K562 (cell line): ENCODE results near the gene TSEN34. TPM values are rescaled to one million over a fixed set of nuclear protein-coding genes. Genes with fewer than 3 reads are reported as not detected.

Experiments used
- CBX1 ChIP-seq: sonication (generic); IDR thresholded peaks from 2 replicates; pipeline ENCODE4 v1.6.1; 2016; ENCODE audit warnings: antibody characterized with exemption, low read depth, mild to moderate bottlenecking
- DIDO1 ChIP-seq: fragments of 450-650 bp; IDR thresholded peaks from 2 replicates; pipeline ENCODE4 v1.6.1; 2016; ENCODE audit warnings: low read depth, missing biosample characterization, missing genetic modification characterization
- MAFK ChIP-seq: IDR thresholded peaks from 2 replicates; pipeline ENCODE4 v1.6.1; 2011; ENCODE audit warnings: low read length, improper control_type of control experiment
- NFE2 ChIP-seq: IDR thresholded peaks from 2 replicates; pipeline ENCODE4 v1.6.1; 2014; ENCODE audit warnings: antibody characterized with exemption, low read depth
- PCBP1 ChIP-seq: fragments of 200-400 bp; formaldehyde crosslinking; IDR thresholded peaks from 2 replicates; pipeline ENCODE4 v1.6.1; 2018; ENCODE audit warnings: mild to moderate bottlenecking, low read depth, low read length; ENCODE audit not compliant: poor library complexity, severe bottlenecking
- PHF20 ChIP-seq: fragments of 450-650 bp; IDR thresholded peaks from 2 replicates; pipeline ENCODE4 v1.6.1; 2018; ENCODE audit not compliant: partially characterized antibody
- POLR2G ChIP-seq: fragments of 200-400 bp; formaldehyde crosslinking; IDR thresholded peaks from 2 replicates; pipeline ENCODE4 v1.6.1; 2017; ENCODE audit warnings: low read depth, mild to moderate bottlenecking, antibody characterized with exemption, low read length, moderate library complexity
- SMARCA4 ChIP-seq: fragments of 450-650 bp; IDR thresholded peaks from 2 replicates; pipeline ENCODE4 v1.6.1; 2016
- ZNF133 ChIP-seq: fragments of 250-450 bp; sonication (Bioruptor Pico); IDR thresholded peaks from 2 replicates; pipeline ENCODE4 v1.4.0; 2020; ENCODE audit warnings: mild to moderate bottlenecking
- ZNF253 ChIP-seq: fragments of 250-450 bp; sonication (Bioruptor Pico); conservative IDR thresholded peaks from 2 replicates; pipeline ENCODE4 v1.6.1; 2021; ENCODE audit warnings: mild to moderate bottlenecking
- ZNF551 ChIP-seq: fragments of 250-450 bp; sonication (Bioruptor Pico); IDR thresholded peaks from 2 replicates; pipeline ENCODE4 v1.5.0; 2021; ENCODE audit warnings: mild to moderate bottlenecking, moderate library complexity
- ZNF583 ChIP-seq: fragments of 250-450 bp; sonication (Bioruptor Pico); IDR thresholded peaks from 2 replicates; pipeline ENCODE4 v1.4.0; 2020
- ZNF717 ChIP-seq: fragments of 250-450 bp; sonication (Bioruptor Pico); IDR thresholded peaks from 2 replicates; pipeline ENCODE4 v1.5.0; 2021
- polyA plus RNA-seq, 8 experiments: library from polyadenylated mRNA; depleted of rRNA in 4 of 8; stranded (reverse) in 5 of 8; unstranded in 3 of 8; fragments of >200 nt; fragmentation: Nextera tagmentation in 2 of 8; fragmentation: Illumina TruSeq in 1 of 8; extraction: Ambion mirVana in 2 of 8; extraction: Trizol in 1 of 8; gene quantifications; 2 replicates each; pipeline versions ENCODE4 v1.2.1 to v1.2.3, GENCODE V29; 2011 to 2014; ENCODE audit warnings: inconsistent platforms in 1 of 8, missing spikeins in 1 of 8
- total RNA-seq, 7 experiments: library from RNA; depleted of rRNA in 6 of 7; stranded (reverse); fragments of >200 nt in 6 of 7; fragmentation: Illumina TruSeq in 2 of 7; extraction: Trizol in 2 of 7; gene quantifications; 2 replicates each; pipeline versions ENCODE4 v1.2.1 to v1.2.3, GENCODE V29; 2011 to 2021; ENCODE audit warnings: low replicate concordance in 1 of 7
- TF ChIP-seq, protein P1 (sequence below): fragments of 450-650 bp; IDR thresholded peaks from 2 replicates; pipeline ENCODE4 v1.6.1; 2016; ENCODE audit warnings: mild to moderate bottlenecking, moderate library complexity
- TF ChIP-seq, protein P2 (sequence below): sonication (generic); formaldehyde crosslinking; IDR thresholded peaks from 2 replicates; pipeline ENCODE4 v1.8.0; 2022; ENCODE audit warnings: missing genetic modification reagents, mild to moderate bottlenecking, moderate library complexity, borderline replicate concordance
- TF ChIP-seq, protein P3 (sequence below): fragments of 250-450 bp; sonication (Bioruptor Pico); IDR thresholded peaks from 2 replicates; pipeline ENCODE4 v1.8.0; 2022; ENCODE audit warnings: moderate library complexity, mild to moderate bottlenecking, inconsistent platforms
- TF ChIP-seq, protein P4 (sequence below): sonication (generic); formaldehyde crosslinking; IDR thresholded peaks from 2 replicates; pipeline ENCODE4 v1.8.0; 2022; ENCODE audit warnings: mild to moderate bottlenecking, missing genetic modification reagents

The TSEN34 gene
- total and polyA plus RNA-seq, 9 of the 15 experiments (the other 6 are each of a cell fraction or from before 2014, with no cell fraction given): 3.1 to 57.6 (median 29.5) TPM

DNA sequence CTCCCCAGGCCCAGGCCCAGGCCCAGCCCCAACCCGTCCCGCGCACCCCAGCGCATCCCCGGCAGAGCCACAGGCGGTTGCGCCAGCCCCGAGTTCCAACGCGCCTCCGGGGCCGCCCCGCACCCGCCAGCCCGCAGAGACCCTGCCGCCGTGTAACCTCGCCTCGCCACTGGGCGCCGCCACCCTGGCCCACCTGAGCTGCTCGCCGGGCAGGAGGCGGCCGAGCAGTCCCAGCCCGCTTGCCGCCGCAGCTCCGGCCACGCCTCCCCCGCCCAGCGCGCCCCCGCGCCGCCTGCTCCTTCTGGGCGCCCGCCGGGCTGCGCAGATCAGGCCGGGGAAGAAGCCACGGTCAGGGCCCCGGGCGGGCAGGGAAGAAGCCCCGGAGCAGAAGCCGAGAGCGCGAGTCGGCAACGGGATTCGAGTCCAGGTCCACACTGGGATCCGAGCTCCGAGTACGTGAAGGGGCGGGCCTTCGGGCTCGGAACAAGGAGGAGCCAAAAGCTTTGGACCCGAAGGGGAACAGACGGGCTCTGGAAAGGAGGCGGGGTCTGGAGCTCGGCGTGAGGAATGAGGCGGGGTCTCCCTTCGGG lies 1.9 kb upstream of the TSEN34 start, which contains the start of gene MBOAT7 (continued):
- TF ChIP-seq, protein P1, sequence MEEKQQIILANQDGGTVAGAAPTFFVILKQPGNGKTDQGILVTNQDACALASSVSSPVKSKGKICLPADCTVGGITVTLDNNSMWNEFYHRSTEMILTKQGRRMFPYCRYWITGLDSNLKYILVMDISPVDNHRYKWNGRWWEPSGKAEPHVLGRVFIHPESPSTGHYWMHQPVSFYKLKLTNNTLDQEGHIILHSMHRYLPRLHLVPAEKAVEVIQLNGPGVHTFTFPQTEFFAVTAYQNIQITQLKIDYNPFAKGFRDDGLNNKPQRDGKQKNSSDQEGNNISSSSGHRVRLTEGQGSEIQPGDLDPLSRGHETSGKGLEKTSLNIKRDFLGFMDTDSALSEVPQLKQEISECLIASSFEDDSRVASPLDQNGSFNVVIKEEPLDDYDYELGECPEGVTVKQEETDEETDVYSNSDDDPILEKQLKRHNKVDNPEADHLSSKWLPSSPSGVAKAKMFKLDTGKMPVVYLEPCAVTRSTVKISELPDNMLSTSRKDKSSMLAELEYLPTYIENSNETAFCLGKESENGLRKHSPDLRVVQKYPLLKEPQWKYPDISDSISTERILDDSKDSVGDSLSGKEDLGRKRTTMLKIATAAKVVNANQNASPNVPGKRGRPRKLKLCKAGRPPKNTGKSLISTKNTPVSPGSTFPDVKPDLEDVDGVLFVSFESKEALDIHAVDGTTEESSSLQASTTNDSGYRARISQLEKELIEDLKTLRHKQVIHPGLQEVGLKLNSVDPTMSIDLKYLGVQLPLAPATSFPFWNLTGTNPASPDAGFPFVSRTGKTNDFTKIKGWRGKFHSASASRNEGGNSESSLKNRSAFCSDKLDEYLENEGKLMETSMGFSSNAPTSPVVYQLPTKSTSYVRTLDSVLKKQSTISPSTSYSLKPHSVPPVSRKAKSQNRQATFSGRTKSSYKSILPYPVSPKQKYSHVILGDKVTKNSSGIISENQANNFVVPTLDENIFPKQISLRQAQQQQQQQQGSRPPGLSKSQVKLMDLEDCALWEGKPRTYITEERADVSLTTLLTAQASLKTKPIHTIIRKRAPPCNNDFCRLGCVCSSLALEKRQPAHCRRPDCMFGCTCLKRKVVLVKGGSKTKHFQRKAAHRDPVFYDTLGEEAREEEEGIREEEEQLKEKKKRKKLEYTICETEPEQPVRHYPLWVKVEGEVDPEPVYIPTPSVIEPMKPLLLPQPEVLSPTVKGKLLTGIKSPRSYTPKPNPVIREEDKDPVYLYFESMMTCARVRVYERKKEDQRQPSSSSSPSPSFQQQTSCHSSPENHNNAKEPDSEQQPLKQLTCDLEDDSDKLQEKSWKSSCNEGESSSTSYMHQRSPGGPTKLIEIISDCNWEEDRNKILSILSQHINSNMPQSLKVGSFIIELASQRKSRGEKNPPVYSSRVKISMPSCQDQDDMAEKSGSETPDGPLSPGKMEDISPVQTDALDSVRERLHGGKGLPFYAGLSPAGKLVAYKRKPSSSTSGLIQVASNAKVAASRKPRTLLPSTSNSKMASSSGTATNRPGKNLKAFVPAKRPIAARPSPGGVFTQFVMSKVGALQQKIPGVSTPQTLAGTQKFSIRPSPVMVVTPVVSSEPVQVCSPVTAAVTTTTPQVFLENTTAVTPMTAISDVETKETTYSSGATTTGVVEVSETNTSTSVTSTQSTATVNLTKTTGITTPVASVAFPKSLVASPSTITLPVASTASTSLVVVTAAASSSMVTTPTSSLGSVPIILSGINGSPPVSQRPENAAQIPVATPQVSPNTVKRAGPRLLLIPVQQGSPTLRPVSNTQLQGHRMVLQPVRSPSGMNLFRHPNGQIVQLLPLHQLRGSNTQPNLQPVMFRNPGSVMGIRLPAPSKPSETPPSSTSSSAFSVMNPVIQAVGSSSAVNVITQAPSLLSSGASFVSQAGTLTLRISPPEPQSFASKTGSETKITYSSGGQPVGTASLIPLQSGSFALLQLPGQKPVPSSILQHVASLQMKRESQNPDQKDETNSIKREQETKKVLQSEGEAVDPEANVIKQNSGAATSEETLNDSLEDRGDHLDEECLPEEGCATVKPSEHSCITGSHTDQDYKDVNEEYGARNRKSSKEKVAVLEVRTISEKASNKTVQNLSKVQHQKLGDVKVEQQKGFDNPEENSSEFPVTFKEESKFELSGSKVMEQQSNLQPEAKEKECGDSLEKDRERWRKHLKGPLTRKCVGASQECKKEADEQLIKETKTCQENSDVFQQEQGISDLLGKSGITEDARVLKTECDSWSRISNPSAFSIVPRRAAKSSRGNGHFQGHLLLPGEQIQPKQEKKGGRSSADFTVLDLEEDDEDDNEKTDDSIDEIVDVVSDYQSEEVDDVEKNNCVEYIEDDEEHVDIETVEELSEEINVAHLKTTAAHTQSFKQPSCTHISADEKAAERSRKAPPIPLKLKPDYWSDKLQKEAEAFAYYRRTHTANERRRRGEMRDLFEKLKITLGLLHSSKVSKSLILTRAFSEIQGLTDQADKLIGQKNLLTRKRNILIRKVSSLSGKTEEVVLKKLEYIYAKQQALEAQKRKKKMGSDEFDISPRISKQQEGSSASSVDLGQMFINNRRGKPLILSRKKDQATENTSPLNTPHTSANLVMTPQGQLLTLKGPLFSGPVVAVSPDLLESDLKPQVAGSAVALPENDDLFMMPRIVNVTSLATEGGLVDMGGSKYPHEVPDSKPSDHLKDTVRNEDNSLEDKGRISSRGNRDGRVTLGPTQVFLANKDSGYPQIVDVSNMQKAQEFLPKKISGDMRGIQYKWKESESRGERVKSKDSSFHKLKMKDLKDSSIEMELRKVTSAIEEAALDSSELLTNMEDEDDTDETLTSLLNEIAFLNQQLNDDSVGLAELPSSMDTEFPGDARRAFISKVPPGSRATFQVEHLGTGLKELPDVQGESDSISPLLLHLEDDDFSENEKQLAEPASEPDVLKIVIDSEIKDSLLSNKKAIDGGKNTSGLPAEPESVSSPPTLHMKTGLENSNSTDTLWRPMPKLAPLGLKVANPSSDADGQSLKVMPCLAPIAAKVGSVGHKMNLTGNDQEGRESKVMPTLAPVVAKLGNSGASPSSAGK: no peak
- TF ChIP-seq ZNF253 (CRISPR knock-in tag): no peak
- TF ChIP-seq MAFK: no peak
- TF ChIP-seq, protein P2, sequence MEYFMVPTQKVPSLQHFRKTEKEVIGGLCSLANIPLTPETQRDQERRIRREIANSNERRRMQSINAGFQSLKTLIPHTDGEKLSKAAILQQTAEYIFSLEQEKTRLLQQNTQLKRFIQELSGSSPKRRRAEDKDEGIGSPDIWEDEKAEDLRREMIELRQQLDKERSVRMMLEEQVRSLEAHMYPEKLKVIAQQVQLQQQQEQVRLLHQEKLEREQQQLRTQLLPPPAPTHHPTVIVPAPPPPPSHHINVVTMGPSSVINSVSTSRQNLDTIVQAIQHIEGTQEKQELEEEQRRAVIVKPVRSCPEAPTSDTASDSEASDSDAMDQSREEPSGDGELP (CRISPR knock-in tag): no peak; the same call in 1 of the 2 replicates
- TF ChIP-seq DIDO1: no peak
- TF ChIP-seq ZNF133 (CRISPR knock-in tag): no peak
- no peak for TF ChIP-seq SMARCA4
- TF ChIP-seq, protein P3, sequence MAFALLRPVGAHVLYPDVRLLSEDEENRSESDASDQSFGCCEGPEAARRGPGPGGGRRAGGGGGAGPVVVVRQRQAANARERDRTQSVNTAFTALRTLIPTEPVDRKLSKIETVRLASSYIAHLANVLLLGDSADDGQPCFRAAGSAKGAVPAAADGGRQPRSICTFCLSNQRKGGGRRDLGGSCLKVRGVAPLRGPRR (CRISPR knock-in tag): no peak
- TF ChIP-seq POLR2G: peak; percentile 92
- TF ChIP-seq CBX1: no peak
- TF ChIP-seq NFE2: no peak
- TF ChIP-seq, protein P4, sequence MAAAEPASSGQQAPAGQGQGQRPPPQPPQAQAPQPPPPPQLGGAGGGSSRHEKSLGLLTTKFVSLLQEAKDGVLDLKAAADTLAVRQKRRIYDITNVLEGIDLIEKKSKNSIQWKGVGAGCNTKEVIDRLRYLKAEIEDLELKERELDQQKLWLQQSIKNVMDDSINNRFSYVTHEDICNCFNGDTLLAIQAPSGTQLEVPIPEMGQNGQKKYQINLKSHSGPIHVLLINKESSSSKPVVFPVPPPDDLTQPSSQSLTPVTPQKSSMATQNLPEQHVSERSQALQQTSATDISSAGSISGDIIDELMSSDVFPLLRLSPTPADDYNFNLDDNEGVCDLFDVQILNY (CRISPR knock-in tag): no peak
- no peak for TF ChIP-seq ZNF551 (CRISPR knock-in tag)
- peak; percentile 66 for TF ChIP-seq PCBP1
- no peak for TF ChIP-seq ZNF717
- TF ChIP-seq PHF20: no peak
- TF ChIP-seq ZNF583 (CRISPR knock-in tag): no peak
